BLaER1 (cell line): ENCODE results near the gene DDX47.
"Not testable (repeated sequence)": the region's sequence is repeated elsewhere in the genome, so short reads cannot be mapped to it uniquely, and the experiment has no call there.

Experiments used
- H3K27ac ChIP-seq: shearing (Covaris generic); formaldehyde crosslinking; 2 replicates; pipeline ENCODE4 v1.8.1; 2022
- H3K27me3 ChIP-seq: shearing (Covaris generic); formaldehyde crosslinking; 2 replicates; pipeline ENCODE4 v1.8.1; 2022
- H3K36me3 ChIP-seq: shearing (Covaris generic); formaldehyde crosslinking; 2 replicates; pipeline ENCODE4 v1.8.1; 2022
- H3K4me1 ChIP-seq: shearing (Covaris generic); formaldehyde crosslinking; 2 replicates; pipeline ENCODE4 v1.8.1; 2022
- H3K4me2 ChIP-seq: shearing (Covaris generic); formaldehyde crosslinking; 2 replicates; pipeline ENCODE4 v1.8.1; 2022
- H3K4me3 ChIP-seq: shearing (Covaris generic); formaldehyde crosslinking; 2 replicates; pipeline ENCODE4 v1.8.1; 2022
- H3K9ac ChIP-seq: shearing (Covaris generic); formaldehyde crosslinking; 2 replicates; pipeline ENCODE4 v1.8.1; 2022
- H3K9me3 ChIP-seq: shearing (Covaris generic); formaldehyde crosslinking; 2 replicates; pipeline ENCODE4 v1.8.1; 2022
- H4K20me1 ChIP-seq: shearing (Covaris generic); formaldehyde crosslinking; 2 replicates; pipeline ENCODE4 v1.8.1; 2022
- Cebpa-rat ChIP-seq: shearing (Covaris generic); IDR thresholded peaks from 2 replicates; pipeline ENCODE4 v1.8.1; 2022

The DDX47 gene

GRCh38 chr12:12819221-12819620 is 6.1 kb downstream of the DDX47 start:
- Histone ChIP-seq H3K36me3 (peaks cover 99% of the 10 kb centered on the region), H3K27me3 (no peaks in the 10 kb centered on the region), H3K4me3 (no peak overlapping the region), H3K9me3 (no peaks in the 10 kb centered on the region), H4K20me1 (peaks cover 50% of the 10 kb centered on the region), H3K9ac (no peak overlapping the region), H3K27ac (no peak overlapping the region), H3K4me1 (peaks cover 21% of the 10 kb centered on the region), H3K4me2 (no peak overlapping the region)
- no peak for TF ChIP-seq Cebpa-rat

- Histone ChIP-seq H3K27ac (no peak overlapping the region), H3K4me3 (no peak overlapping the region), H3K4me1 (peaks cover 14% of the 10 kb centered on the region), H3K36me3 (peaks cover 100% of the 10 kb centered on the region), H4K20me1 (peaks cover 50% of the 10 kb centered on the region), H3K4me2 (no peak overlapping the region), H3K9me3 (no peaks in the 10 kb centered on the region), H3K9ac (no peak overlapping the region), H3K27me3 (no peaks in the 10 kb centered on the region)
- TF ChIP-seq Cebpa-rat = no peak
Observed at GRCh38 chr12:12819752-12820311, 6.7 kb downstream of the DDX47 start.

GRCh38 chr12:12820376-12820775 is 7.2 kb downstream of the DDX47 start:
- H3K4me1 ChIP-seq, H3K4me2 ChIP-seq, H3K27me3 ChIP-seq, H3K9me3 ChIP-seq, H3K27ac ChIP-seq, H3K9ac ChIP-seq, H3K4me3 ChIP-seq: not testable (repeated sequence)
- H3K36me3 ChIP-seq = peaks cover 100% of the 10 kb centered on the region
- H4K20me1 ChIP-seq = peaks cover 50% of the 10 kb centered on the region

GRCh38 chr12:12821975-12822374 is 8.8 kb downstream of the DDX47 start:
- H3K27ac ChIP-seq = no peak overlapping the region
- H3K4me2 ChIP-seq = no peak overlapping the region
- no peak overlapping the region for H3K4me3 ChIP-seq
- TF ChIP-seq Cebpa-rat = no peak
- no peaks in the 10 kb centered on the region for H3K4me1 ChIP-seq
- H3K36me3 ChIP-seq = peaks cover 100% of the 10 kb centered on the region
- H4K20me1 ChIP-seq = peaks cover 44% of the 10 kb centered on the region
- H3K9ac ChIP-seq = no peak overlapping the region
- no peaks in the 10 kb centered on the region for H3K27me3 ChIP-seq
- H3K9me3 ChIP-seq = no peaks in the 10 kb centered on the region

- Histone ChIP-seq H4K20me1 (peaks cover 35% of the 10 kb centered on the region), H3K4me2 (no peak overlapping the region), H3K36me3 (peaks cover 100% of the 10 kb centered on the region), H3K4me1 (no peaks in the 10 kb centered on the region), H3K4me3 (no peak overlapping the region), H3K9me3 (no peaks in the 10 kb centered on the region), H3K9ac (no peak overlapping the region), H3K27ac (no peak overlapping the region), H3K27me3 (no peaks in the 10 kb centered on the region)
- TF ChIP-seq Cebpa-rat = no peak
Observed at GRCh38 chr12:12822886-12823285, 9.7 kb downstream of the DDX47 start.

- no peak for TF ChIP-seq Cebpa-rat
- Histone ChIP-seq H3K4me1 (no peaks in the 10 kb centered on the region), H4K20me1 (peaks cover 31% of the 10 kb centered on the region), H3K9me3 (no peaks in the 10 kb centered on the region), H3K9ac (no peak overlapping the region), H3K4me3 (no peak overlapping the region), H3K27ac (no peak overlapping the region), H3K27me3 (no peaks in the 10 kb centered on the region), H3K36me3 (peaks cover 100% of the 10 kb centered on the region), H3K4me2 (no peak overlapping the region)
Observed at GRCh38 chr12:12823300-12823699, 10.2 kb downstream of the DDX47 start.

- Histone ChIP-seq H3K9me3 (no peaks in the 10 kb centered on the region), H3K9ac (no peak overlapping the region), H3K27me3 (no peaks in the 10 kb centered on the region), H3K4me3 (no peak overlapping the region), H3K4me1 (no peaks in the 10 kb centered on the region), H3K27ac (no peak overlapping the region), H3K4me2 (no peak overlapping the region), H3K36me3 (peaks cover 100% of the 10 kb centered on the region), H4K20me1 (peaks cover 26% of the 10 kb centered on the region)
- no peak for TF ChIP-seq Cebpa-rat
Observed at GRCh38 chr12:12823811-12824210, 10.7 kb downstream of the DDX47 start.

- peaks cover 28% of the 10 kb centered on the region for H3K4me1 ChIP-seq
- no peak overlapping the region; the same call in 1 of the 2 replicates for H3K4me2 ChIP-seq
- no peaks in the 10 kb centered on the region for H3K9me3 ChIP-seq
- peaks cover 49% of the 10 kb centered on the region for H3K36me3 ChIP-seq
- no peak overlapping the region for H3K4me3 ChIP-seq
- H4K20me1 ChIP-seq = no peaks in the 10 kb centered on the region
- H3K27me3 ChIP-seq = no peaks in the 10 kb centered on the region
- no peak overlapping the region; the same call in 1 of the 2 replicates for H3K9ac ChIP-seq
- H3K27ac ChIP-seq = peak overlapping the region; percentile 75
- no peak for TF ChIP-seq Cebpa-rat
Observed at GRCh38 chr12:12835378-12836146, 22.4 kb downstream of the DDX47 start.

GRCh38 chr12:12836571-12836970 is 23.4 kb downstream of the DDX47 start:
- H3K27me3 ChIP-seq = no peaks in the 10 kb centered on the region
- H3K36me3 ChIP-seq = peaks cover 39% of the 10 kb centered on the region
- peaks cover 28% of the 10 kb centered on the region for H3K4me1 ChIP-seq
- no peaks in the 10 kb centered on the region for H3K9me3 ChIP-seq
- TF ChIP-seq Cebpa-rat = no peak
- no peaks in the 10 kb centered on the region for H4K20me1 ChIP-seq
- no peak overlapping the region for H3K9ac ChIP-seq
- no peak overlapping the region for H3K4me2 ChIP-seq
- no peak overlapping the region for H3K27ac ChIP-seq
- H3K4me3 ChIP-seq = no peak overlapping the region

- Histone ChIP-seq H3K27me3 (no peaks in the 10 kb centered on the region), H4K20me1 (no peaks in the 10 kb centered on the region), H3K27ac (no peak overlapping the region), H3K36me3 (peaks cover 33% of the 10 kb centered on the region), H3K9ac (no peak overlapping the region), H3K4me3 (no peak overlapping the region), H3K4me1 (peaks cover 28% of the 10 kb centered on the region), H3K9me3 (no peaks in the 10 kb centered on the region), H3K4me2 (no peak overlapping the region)
- TF ChIP-seq Cebpa-rat = no peak
Observed at GRCh38 chr12:12837025-12837812, 24.1 kb downstream of the DDX47 start.
